Tibial nerve (tissue), 4 donors: ENCODE measurements around the gene AMD1. TPM values are rescaled to one million over a fixed set of nuclear protein-coding genes. Genes with fewer than 3 reads are reported as not detected.

Source experiments
- DNase-seq, 2 donors: peaks; one replicate each; pipeline ENCODE4 v3.0.0-alpha.2; 2019; ENCODE audit warnings: low spot score in 2 of 2
- H3K27ac ChIP-seq, 4 donors: fragments of 200-600 bp; sonication (generic) in 3 of 4; one replicate each; pipeline ENCODE4 v1.5.1; 2017 to 2019; ENCODE audit warnings: mild to moderate bottlenecking in 1 of 4
- H3K27me3 ChIP-seq, 2 donors: fragments of 200-600 bp; sonication (generic) in 1 of 2; one replicate each; pipeline versions ENCODE4 v1.5.1 to v1.6.0; 2017 to 2019
- H3K36me3 ChIP-seq, 3 donors: fragments of 200-600 bp; sonication (generic); one replicate each; pipeline ENCODE4 v1.5.1; 2018 to 2019
- H3K4me1 ChIP-seq, 4 donors: fragments of 200-600 bp; sonication (generic) in 3 of 4; one replicate each; pipeline ENCODE4 v1.5.1; 2017 to 2019
- H3K4me3 ChIP-seq, 4 donors: fragments of 200-600 bp; sonication (generic) in 3 of 4; one replicate each; pipeline ENCODE4 v1.5.1; 2017 to 2019; ENCODE audit warnings: mild to moderate bottlenecking in 1 of 4, moderate library complexity in 1 of 4
- H3K9me3 ChIP-seq, 4 donors: fragments of 200-600 bp; sonication (generic) in 3 of 4; one replicate each; pipeline ENCODE4 v1.5.1; 2017 to 2019
- EP300 ChIP-seq, 2 donors: sonication (generic); formaldehyde crosslinking; IDR thresholded peaks; one replicate each; pipeline ENCODE4 v1.6.1; 2017; ENCODE audit warnings: antibody characterized with exemption in 2 of 2, mild to moderate bottlenecking in 1 of 2
- POLR2A ChIP-seq, 2 donors: fragments of 450-650 bp; IDR thresholded peaks; one replicate each; pipeline ENCODE4 v1.6.1; 2017; ENCODE audit warnings: antibody characterized with exemption in 2 of 2, mild to moderate bottlenecking in 2 of 2, moderate library complexity in 2 of 2
- WGBS, 2 donors: methylation state at CpG; one replicate each; pipeline ENCODE4 v1.1.5; 2018; 5-methylcytosine and 5-hydroxymethylcytosine counted together
- total RNA-seq, 4 donors: library from RNA; depleted of rRNA; stranded (reverse); fragments of >200 nt; gene quantifications; one replicate each; pipeline ENCODE4 v1.1.0, GENCODE V29; 2016
- TF ChIP-seq, protein P1 (sequence below), 5 experiments: fragments of 200-600 bp in 3 of 5; fragments of 450-650 bp in 2 of 5; sonication (generic) in 3 of 5; IDR thresholded peaks; one replicate each; pipeline ENCODE4 v1.5.1; 2016 to 2019; ENCODE audit warnings: antibody characterized with exemption in 5 of 5, mild to moderate bottlenecking in 3 of 5, moderate library complexity in 2 of 5

The AMD1 gene
- total RNA-seq, 4 donors from 2014 or later: 61.8 to 95.0 (median 81.8) TPM

DNA sequence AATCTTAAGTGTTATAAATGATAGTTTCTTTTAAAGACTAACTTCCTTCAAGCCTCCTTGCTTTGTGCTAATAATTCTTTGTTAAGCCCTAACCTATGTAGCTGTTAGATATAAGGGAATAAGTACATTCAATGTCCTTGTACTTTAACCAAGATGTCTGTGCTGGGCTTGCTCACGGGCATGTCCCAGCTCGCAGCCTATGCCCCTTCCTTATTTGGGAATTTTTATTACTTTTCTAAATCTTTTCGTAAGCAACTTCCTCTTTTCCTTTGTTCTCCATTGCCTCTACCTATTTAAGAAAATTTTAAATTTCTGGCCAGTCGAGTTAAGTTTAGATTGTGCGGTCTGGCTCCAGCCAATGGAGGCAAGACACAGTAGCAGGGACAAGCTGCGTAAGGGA, 33.3 kb upstream of the AMD1 start:
- Histone ChIP-seq H3K27me3 (no peaks in the 10 kb centered on the region), H3K9me3 (no peaks in the 10 kb centered on the region), H3K27ac (no peak overlapping the region), H3K36me3 (no peaks in the 10 kb centered on the region), H3K4me1 (no peaks in the 10 kb centered on the region), H3K4me3 (no peak overlapping the region)
- WGBS, 2 donors: 88 to 89% methylated on average over 6 of the region's 6 CpGs
- no peak for TF ChIP-seq POLR2A (IDR thresholded peaks at IDR 0.05)
- TF ChIP-seq EP300 (IDR thresholded peaks at IDR 0.05): no peak
- TF ChIP-seq, protein P1, sequence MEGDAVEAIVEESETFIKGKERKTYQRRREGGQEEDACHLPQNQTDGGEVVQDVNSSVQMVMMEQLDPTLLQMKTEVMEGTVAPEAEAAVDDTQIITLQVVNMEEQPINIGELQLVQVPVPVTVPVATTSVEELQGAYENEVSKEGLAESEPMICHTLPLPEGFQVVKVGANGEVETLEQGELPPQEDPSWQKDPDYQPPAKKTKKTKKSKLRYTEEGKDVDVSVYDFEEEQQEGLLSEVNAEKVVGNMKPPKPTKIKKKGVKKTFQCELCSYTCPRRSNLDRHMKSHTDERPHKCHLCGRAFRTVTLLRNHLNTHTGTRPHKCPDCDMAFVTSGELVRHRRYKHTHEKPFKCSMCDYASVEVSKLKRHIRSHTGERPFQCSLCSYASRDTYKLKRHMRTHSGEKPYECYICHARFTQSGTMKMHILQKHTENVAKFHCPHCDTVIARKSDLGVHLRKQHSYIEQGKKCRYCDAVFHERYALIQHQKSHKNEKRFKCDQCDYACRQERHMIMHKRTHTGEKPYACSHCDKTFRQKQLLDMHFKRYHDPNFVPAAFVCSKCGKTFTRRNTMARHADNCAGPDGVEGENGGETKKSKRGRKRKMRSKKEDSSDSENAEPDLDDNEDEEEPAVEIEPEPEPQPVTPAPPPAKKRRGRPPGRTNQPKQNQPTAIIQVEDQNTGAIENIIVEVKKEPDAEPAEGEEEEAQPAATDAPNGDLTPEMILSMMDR (IDR thresholded peaks at IDR 0.05): no peak
- no peak for DNase-seq

DNA sequence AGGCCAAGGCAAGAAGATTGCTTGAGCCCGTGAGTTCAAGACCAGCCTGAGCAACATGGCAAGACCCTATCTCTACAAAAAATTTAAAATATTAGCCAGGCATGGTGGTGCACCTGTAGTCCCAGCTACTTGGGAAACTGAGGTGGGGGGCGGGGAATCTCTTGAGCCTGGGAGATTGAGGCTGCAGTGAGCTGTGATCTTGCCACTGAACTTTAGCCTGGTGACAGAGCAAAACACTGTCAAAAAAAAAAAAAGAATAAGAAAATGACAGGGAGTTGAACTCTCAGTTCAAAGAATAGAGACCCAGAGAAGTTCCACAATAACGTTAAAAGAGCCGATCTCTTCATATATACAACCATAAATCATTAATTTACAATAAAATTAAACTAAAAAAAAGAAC, 24.8 kb upstream of the AMD1 start:
- no peak for DNase-seq
- no peaks in the 10 kb centered on the region for H3K4me1 ChIP-seq
- no peak for TF ChIP-seq EP300 (IDR thresholded peaks at IDR 0.05)
- TF ChIP-seq POLR2A (IDR thresholded peaks at IDR 0.05): no peak
- TF ChIP-seq, protein P1 (IDR thresholded peaks at IDR 0.05): no peak
- H3K27me3 ChIP-seq: no peaks in the 10 kb centered on the region
- H3K9me3 ChIP-seq: no peaks in the 10 kb centered on the region
- H3K36me3 ChIP-seq: no peaks in the 10 kb centered on the region
- H3K27ac ChIP-seq: no peak overlapping the region
- 85 to 87% methylated on average over 4 of the region's 4 CpGs for WGBS, 2 donors
- H3K4me3 ChIP-seq: no peak overlapping the region

DNA sequence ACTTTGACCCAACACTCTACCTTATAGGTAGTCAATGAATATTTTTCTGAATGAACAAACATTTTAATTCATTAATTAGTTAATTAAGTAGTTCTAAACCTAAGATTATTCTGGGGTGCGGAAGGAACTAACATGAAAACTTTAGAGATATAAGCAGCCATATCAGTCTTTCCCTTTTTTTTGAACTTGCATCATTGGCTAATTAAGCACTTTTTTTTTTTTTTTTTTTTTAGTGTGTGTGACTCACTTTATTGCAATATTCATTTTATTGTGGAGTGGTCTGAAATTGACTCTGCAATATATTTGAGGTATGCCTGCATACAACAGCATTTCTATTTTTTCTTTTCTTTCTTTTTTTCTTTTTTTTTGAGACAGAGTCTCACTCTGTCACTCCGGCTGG, 21.8 kb upstream of the AMD1 start:
- 94 to 99% methylated on average over 2 of the region's 2 CpGs for WGBS, 2 donors
- Histone ChIP-seq H3K4me1 (no peaks in the 10 kb centered on the region), H3K4me3 (no peak overlapping the region), H3K36me3 (no peaks in the 10 kb centered on the region), H3K27me3 (no peaks in the 10 kb centered on the region), H3K9me3 (no peaks in the 10 kb centered on the region), H3K27ac (no peak overlapping the region)
- TF ChIP-seq EP300 (IDR thresholded peaks at IDR 0.05) (no peak), POLR2A (IDR thresholded peaks at IDR 0.05) (no peak)
- TF ChIP-seq, protein P1 (IDR thresholded peaks at IDR 0.05): no peak
- no peak for DNase-seq

DNA sequence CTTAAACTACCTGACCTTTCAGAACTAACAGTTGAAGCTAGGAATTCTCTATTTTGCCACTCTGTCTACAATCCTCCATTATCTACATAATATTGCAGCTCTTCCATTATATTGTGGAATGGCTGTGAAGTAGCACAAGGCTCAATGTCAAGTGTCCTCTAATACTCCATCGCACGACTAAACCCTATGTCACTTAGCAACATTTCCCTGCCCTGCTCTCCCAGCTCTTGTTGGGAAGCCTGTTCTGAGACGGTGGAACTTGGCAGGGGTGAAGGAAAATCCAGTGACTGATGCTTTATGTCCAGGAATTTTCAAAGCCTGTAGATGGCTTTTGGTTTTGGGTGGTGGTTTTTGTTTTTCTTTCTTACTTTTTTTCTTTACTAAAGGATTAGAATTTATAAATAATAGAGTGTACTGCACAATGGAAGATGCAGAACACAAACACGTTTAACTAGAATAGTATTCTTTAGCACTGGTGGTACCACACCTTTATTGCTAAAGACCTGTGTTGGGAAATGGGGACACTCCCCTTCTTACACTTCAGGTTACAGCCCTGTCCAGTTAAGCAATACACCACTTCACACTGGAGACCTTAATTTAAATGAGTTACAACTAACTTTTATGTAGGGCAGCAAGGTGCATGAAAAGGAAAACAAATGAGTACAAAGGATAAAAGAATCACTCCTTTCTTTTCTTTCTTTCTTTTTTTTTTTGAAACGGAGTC, 20.7 kb upstream of the AMD1 start:
- 74% methylated on average over 5 of the region's 5 CpGs for WGBS, 2 donors
- Histone ChIP-seq H3K27ac (no peak overlapping the region), H3K4me1 (no peaks in the 10 kb centered on the region), H3K4me3 (no peak overlapping the region), H3K27me3 (no peaks in the 10 kb centered on the region), H3K9me3 (no peaks in the 10 kb centered on the region), H3K36me3 (peaks cover 0 to 10% (median 0%) of the 10 kb centered on the region in 3 donors)
- TF ChIP-seq POLR2A (IDR thresholded peaks at IDR 0.05): no peak
- no peak for TF ChIP-seq EP300 (IDR thresholded peaks at IDR 0.05)
- TF ChIP-seq, protein P1 (IDR thresholded peaks at IDR 0.05): no peak
- no peak for DNase-seq

DNA sequence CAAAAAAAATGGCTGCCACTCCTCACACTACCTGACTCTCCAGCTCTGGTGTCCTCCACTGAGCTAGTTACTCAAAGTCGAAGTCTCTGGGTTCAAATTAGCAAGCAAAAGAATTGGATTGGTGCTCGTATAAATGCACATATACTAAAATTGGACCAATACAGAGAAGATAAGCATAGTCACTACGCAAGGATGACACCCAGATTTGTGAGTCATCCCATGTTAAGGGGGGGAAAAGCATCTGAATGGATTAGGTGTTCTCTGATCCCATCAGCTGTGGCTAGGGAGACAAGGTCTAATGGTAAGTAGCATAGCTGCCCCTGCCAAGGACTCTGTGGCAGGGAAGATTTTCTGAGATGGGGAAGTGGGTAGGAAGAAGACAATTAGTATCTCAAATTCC, 18.3 kb upstream of the AMD1 start:
- no peak for DNase-seq
- no peak for TF ChIP-seq POLR2A (IDR thresholded peaks at IDR 0.05)
- TF ChIP-seq, protein P1 (IDR thresholded peaks at IDR 0.05): no peak
- no peak for TF ChIP-seq EP300 (IDR thresholded peaks at IDR 0.05)
- 93 to 94% methylated on average over 3 of the region's 3 CpGs for WGBS, 2 donors
- no peaks in the 10 kb centered on the region for H3K4me1 ChIP-seq
- no peaks in the 10 kb centered on the region for H3K9me3 ChIP-seq
- no peak overlapping the region for H3K27ac ChIP-seq
- no peaks in the 10 kb centered on the region for H3K27me3 ChIP-seq
- H3K4me3 ChIP-seq: no peak overlapping the region
- H3K36me3 ChIP-seq: peaks cover 0 to 12% (median 0%) of the 10 kb centered on the region in 3 donors
